SK-N-SH (cell line): ENCODE results near the gene MAP4K5.

Source experiments
- CTCF ChIP-seq: fragments of 200-600 bp; sonication (generic); IDR thresholded peaks from 2 replicates; pipeline ENCODE4 v1.6.1; 2017; ENCODE audit warnings: antibody characterized with exemption, mild to moderate bottlenecking, moderate library complexity
- FOSL2 ChIP-seq: IDR thresholded peaks from 2 replicates; pipeline ENCODE4 v1.4.0; 2012; ENCODE audit warnings: low read depth, mild to moderate bottlenecking, moderate library complexity, borderline replicate concordance
- JUND ChIP-seq: IDR thresholded peaks from 2 replicates; pipeline ENCODE4 v1.4.0; 2012
- POLR2AphosphoS5 ChIP-seq: IDR thresholded peaks from 2 replicates; pipeline ENCODE4 v1.6.1; 2012; ENCODE audit warnings: low read depth, low read length
- SIN3A ChIP-seq: IDR thresholded peaks from 2 replicates; pipeline ENCODE4 v1.6.1; 2012; ENCODE audit warnings: low read depth, mild to moderate bottlenecking, low read length, moderate library complexity, borderline replicate concordance
- SMC3 ChIP-seq: IDR thresholded peaks from 2 replicates; pipeline ENCODE4 v1.6.1; 2012; ENCODE audit warnings: low read depth, low read length, improper control_type of control experiment
- TAF1 ChIP-seq: IDR thresholded peaks from 2 replicates; pipeline ENCODE4 v1.6.1; 2012; ENCODE audit warnings: low read depth, mild to moderate bottlenecking, low read length, moderate library complexity, borderline replicate concordance
- USF2 ChIP-seq: fragments of 150-350 bp; IDR thresholded peaks from 2 replicates; pipeline ENCODE4 v1.6.1; 2017; ENCODE audit warnings: antibody characterized with exemption, low read length, low read depth, borderline replicate concordance
- ZBTB33 ChIP-seq: IDR thresholded peaks from 2 replicates; pipeline ENCODE4 v1.4.0; 2012; ENCODE audit warnings: low read depth, borderline replicate concordance

GRCh38 chr14:50569714-50570274, 37.4 kb upstream of the MAP4K5 start:
- TF ChIP-seq CTCF (no peak), ZBTB33 (no peak), FOSL2 (no peak), USF2 (no peak), POLR2AphosphoS5 (no peak), JUND (no peak), SMC3 (no peak), TAF1 (no peak), SIN3A (no peak)
